ENCODE results near the gene CEP250. TPM values are rescaled to one million over a fixed set of nuclear protein-coding genes. Genes with fewer than 3 reads are reported as not detected.

The CEP250 gene
- total RNA-seq, 1 donor from 2014 or later: 55.4 TPM

GRCh38 chr20:35561671-35562070 is 106.3 kb downstream of the CEP250 start:
- Mint-ChIP-seq H3K27me3 (ENCODE audit: insufficient read depth, low read depth) (peaks cover 10% of the 10 kb centered on the region), H3K9me3 (no peaks in the 10 kb centered on the region), H3K4me1 (no peaks in the 10 kb centered on the region), H3K4me3 (no peak overlapping the region), H3K27ac (no peak overlapping the region), H3K36me3 (peaks cover 5% of the 10 kb centered on the region)
- Histone ChIP-seq H3K9me3 (ENCODE audit: low read depth) (no peaks in the 10 kb centered on the region), H2AFZ (replicated peaks) (no peak overlapping the region), H3K4me3 (no peak overlapping the region), H3K9ac (no peak overlapping the region), H3K27me3 (no peaks in the 10 kb centered on the region), H3K79me2 (ENCODE audit: low read depth) (no peaks in the 10 kb centered on the region), H3K4me2 (no peak overlapping the region), H3K36me3 (no peaks in the 10 kb centered on the region), H3F3A (ENCODE audit: low read depth) (peaks cover 5% of the 10 kb centered on the region), H3K27ac (no peak overlapping the region), H4K20me1 (ENCODE audit: low read depth) (no peaks in the 10 kb centered on the region), H3K4me1 (no peaks in the 10 kb centered on the region)
- DNase-seq (ENCODE audit: low spot score): no peak
- TF ChIP-seq EZH2 (IDR thresholded peaks at IDR 0.05) (no peak), EZH2phosphoT487 (IDR thresholded peaks at IDR 0.05) (no peak)
- TF ChIP-seq, protein P1, sequence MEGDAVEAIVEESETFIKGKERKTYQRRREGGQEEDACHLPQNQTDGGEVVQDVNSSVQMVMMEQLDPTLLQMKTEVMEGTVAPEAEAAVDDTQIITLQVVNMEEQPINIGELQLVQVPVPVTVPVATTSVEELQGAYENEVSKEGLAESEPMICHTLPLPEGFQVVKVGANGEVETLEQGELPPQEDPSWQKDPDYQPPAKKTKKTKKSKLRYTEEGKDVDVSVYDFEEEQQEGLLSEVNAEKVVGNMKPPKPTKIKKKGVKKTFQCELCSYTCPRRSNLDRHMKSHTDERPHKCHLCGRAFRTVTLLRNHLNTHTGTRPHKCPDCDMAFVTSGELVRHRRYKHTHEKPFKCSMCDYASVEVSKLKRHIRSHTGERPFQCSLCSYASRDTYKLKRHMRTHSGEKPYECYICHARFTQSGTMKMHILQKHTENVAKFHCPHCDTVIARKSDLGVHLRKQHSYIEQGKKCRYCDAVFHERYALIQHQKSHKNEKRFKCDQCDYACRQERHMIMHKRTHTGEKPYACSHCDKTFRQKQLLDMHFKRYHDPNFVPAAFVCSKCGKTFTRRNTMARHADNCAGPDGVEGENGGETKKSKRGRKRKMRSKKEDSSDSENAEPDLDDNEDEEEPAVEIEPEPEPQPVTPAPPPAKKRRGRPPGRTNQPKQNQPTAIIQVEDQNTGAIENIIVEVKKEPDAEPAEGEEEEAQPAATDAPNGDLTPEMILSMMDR (IDR thresholded peaks at IDR 0.05): no peak

DNA sequence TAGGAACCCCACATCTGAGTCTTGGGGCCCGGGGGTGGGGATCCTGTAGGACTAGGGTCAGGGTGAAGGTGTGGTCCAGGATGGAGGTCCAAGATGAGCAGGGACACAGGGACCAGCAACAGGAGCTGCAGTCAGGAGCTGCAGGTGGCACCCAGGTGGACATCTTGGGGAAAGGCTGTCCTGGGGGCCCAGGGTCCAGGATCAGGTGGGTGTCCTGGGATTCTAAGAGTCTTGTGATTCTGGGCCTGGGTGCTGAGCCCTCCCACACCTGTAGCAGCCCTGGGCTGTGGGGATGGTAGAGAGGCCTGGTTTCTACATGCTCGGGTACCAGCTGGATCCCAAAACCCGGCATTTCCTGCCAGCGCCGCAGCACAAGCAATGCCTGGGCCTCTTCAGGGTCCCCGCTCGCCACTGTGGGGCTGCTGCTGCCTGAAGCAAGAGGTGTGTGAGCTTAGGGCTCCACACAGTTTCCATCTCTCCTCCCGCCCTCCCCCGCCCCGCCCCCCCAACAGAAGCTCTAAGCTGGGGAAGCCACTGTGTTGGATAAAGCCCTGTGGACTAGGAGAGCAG is 107.2 kb downstream of the CEP250 start:
- TF ChIP-seq EZH2 (IDR thresholded peaks at IDR 0.05) (no peak), EZH2phosphoT487 (IDR thresholded peaks at IDR 0.05) (no peak)
- TF ChIP-seq, protein P1 (IDR thresholded peaks at IDR 0.05): no peak
- Histone ChIP-seq H3K9ac (no peak overlapping the region), H3K4me2 (no peak overlapping the region), H3K27ac (no peak overlapping the region), H2AFZ (replicated peaks) (no peak overlapping the region), H3K27me3 (no peaks in the 10 kb centered on the region), H3K79me2 (ENCODE audit: low read depth) (no peaks in the 10 kb centered on the region), H3F3A (ENCODE audit: low read depth) (peaks cover 5% of the 10 kb centered on the region), H3K4me3 (no peak overlapping the region), H3K36me3 (no peaks in the 10 kb centered on the region), H4K20me1 (ENCODE audit: low read depth) (no peaks in the 10 kb centered on the region), H3K9me3 (ENCODE audit: low read depth) (no peaks in the 10 kb centered on the region), H3K4me1 (no peaks in the 10 kb centered on the region)
- H3K4me3 Mint-ChIP-seq: no peak overlapping the region
- H3K9me3 Mint-ChIP-seq: no peaks in the 10 kb centered on the region
- H3K27ac Mint-ChIP-seq: no peak overlapping the region
- no peaks in the 10 kb centered on the region for H3K4me1 Mint-ChIP-seq
- peaks cover 2% of the 10 kb centered on the region for H3K36me3 Mint-ChIP-seq
- DNase-seq (ENCODE audit: low spot score): no peak
- H3K27me3 Mint-ChIP-seq (ENCODE audit: insufficient read depth, low read depth): peaks cover 10% of the 10 kb centered on the region

DNA sequence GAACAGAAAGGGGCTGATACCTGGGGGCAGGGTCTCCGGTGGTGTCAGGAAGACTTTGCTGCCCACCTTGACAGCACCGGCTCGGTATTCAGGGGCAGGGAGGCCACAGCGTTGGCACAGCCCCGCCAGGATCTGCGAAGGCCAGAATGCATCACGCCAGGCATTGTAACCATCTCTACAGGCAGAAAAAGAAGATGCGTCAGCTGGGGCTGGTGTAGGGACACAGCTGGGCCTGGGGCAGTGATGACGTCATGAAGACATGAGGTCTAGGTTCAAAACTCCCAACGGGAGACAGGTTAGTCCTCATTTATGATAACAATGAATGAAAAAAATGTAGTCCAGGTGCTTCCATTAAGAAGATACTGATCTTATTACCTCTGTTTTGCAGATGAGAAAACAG is 108.4 kb downstream of the CEP250 start:
- Histone ChIP-seq H2AFZ (replicated peaks) (no peak overlapping the region), H3K79me2 (ENCODE audit: low read depth) (no peaks in the 10 kb centered on the region), H4K20me1 (ENCODE audit: low read depth) (no peaks in the 10 kb centered on the region), H3F3A (ENCODE audit: low read depth) (peaks cover 5% of the 10 kb centered on the region), H3K27me3 (no peaks in the 10 kb centered on the region), H3K4me2 (no peak overlapping the region), H3K4me3 (no peak overlapping the region), H3K36me3 (no peaks in the 10 kb centered on the region), H3K9ac (no peak overlapping the region), H3K4me1 (no peaks in the 10 kb centered on the region), H3K9me3 (ENCODE audit: low read depth) (no peaks in the 10 kb centered on the region), H3K27ac (no peak overlapping the region)
- TF ChIP-seq, protein P1 (IDR thresholded peaks at IDR 0.05): no peak
- TF ChIP-seq EZH2phosphoT487 (IDR thresholded peaks at IDR 0.05) (no peak), EZH2 (IDR thresholded peaks at IDR 0.05) (no peak)
- H3K36me3 Mint-ChIP-seq: peaks cover 2% of the 10 kb centered on the region
- peaks cover 2% of the 10 kb centered on the region for H3K4me1 Mint-ChIP-seq
- H3K4me3 Mint-ChIP-seq: no peak overlapping the region
- peaks cover 6% of the 10 kb centered on the region for H3K27me3 Mint-ChIP-seq (ENCODE audit: insufficient read depth, low read depth)
- H3K27ac Mint-ChIP-seq: no peak overlapping the region
- no peaks in the 10 kb centered on the region for H3K9me3 Mint-ChIP-seq
- no peak for DNase-seq (ENCODE audit: low spot score)

All from neural progenitor cell (in vitro differentiated cells).